Measurements from ENCODE around the gene PRMT7.
A peak's percentile ranks its signal among the peaks of the same experiment; 100 is the strongest.

PRMT7 gene

DNA sequence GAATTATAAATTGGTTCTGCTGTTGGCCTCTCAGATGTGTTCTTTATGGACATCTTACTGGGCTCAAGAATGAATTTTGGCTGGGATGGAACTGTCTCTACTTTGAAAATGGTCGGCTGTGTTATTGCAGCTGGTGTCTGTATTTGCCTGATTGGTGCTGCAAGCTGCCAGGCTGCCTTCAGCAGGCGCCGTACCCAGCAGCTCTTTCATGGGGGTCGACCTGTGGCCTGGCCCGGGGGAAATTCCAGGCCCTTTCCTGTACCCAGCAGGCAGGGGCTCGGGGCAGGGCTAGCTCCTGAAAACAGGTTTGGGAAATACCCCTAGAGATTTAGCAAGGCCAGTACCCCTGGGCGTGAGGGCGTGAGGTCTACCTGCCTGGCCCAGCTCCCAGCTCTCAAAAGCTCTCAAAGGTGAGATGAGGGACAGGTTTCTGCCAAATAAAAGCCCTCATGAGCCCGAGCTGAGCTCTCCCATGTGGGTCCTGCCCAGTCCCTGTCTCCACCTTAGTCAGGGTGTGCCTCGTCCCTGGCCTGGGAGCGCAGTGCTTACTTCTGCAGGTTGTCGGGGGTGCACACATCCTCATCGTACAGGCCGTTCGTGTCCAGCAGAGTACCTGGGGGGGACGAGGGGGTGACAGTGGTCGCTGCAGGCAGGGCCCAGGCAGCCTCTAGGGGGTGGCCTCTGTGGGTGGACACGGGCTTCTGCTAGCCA, 52.3 kb downstream of the PRMT7 start:
- no CpG with 5 or more reads among the region's 18 CpGs for WGBS (ENCODE audit: extremely low coverage, insufficient coverage, low lambda C conversion rate)
- Histone ChIP-seq H3K23ac (ENCODE audit: low read length) (no peak overlapping the region), H3K79me1 (ENCODE audit: low read length) (no peaks in the 10 kb centered on the region), H3K56ac (ENCODE audit: low read length) (no peak overlapping the region), H3K4me2 (ENCODE audit: low read length) (no peak overlapping the region), H3K4me1 (ENCODE audit: control insufficient read depth, low read depth, low read length) (no peaks in the 10 kb centered on the region), H2BK120ac (ENCODE audit: low read depth, low read length) (no peak overlapping the region), H3K18ac (ENCODE audit: low read length) (no peak overlapping the region), H4K8ac (ENCODE audit: low read depth, low read length) (no peak overlapping the region), H2AK5ac (ENCODE audit: low read length) (no peak overlapping the region), H3K27me3 (ENCODE audit: insufficient read depth, low read length, poor library complexity) (no peaks in the 10 kb centered on the region), H3K9ac (ENCODE audit: low read length) (no peak overlapping the region), H3K4me3 (ENCODE audit: low read length) (no peak overlapping the region), H3K36me3 (ENCODE audit: control insufficient read depth, insufficient read depth, low read length) (peaks cover under 1% of the 10 kb centered on the region), H3K27ac (ENCODE audit: low read depth, low read length) (no peak overlapping the region), H4K5ac (ENCODE audit: low read length) (no peak overlapping the region), H3K79me2 (ENCODE audit: control insufficient read depth, insufficient read depth, low read length) (no peaks in the 10 kb centered on the region), H2BK5ac (ENCODE audit: low read length) (no peak overlapping the region), H3K4ac (ENCODE audit: low read depth, low read length) (no peak overlapping the region), H2BK15ac (replicated peaks; ENCODE audit: low read depth) (no peak overlapping the region)
- no peak for DNase-seq

GRCh38 chr16:68363658-68364521, 53.1 kb downstream of the PRMT7 start:
- Histone ChIP-seq H2BK120ac (ENCODE audit: low read depth, low read length) (no peak overlapping the region), H3K4me3 (ENCODE audit: low read length) (no peak overlapping the region), H3K79me1 (ENCODE audit: low read length) (no peaks in the 10 kb centered on the region), H3K36me3 (ENCODE audit: control insufficient read depth, insufficient read depth, low read length) (no peaks in the 10 kb centered on the region), H3K79me2 (ENCODE audit: control insufficient read depth, insufficient read depth, low read length) (no peaks in the 10 kb centered on the region), H3K9ac (ENCODE audit: low read length) (no peak overlapping the region), H3K23ac (ENCODE audit: low read length) (no peak overlapping the region), H3K27ac (ENCODE audit: low read depth, low read length) (no peak overlapping the region), H4K5ac (ENCODE audit: low read length) (no peak overlapping the region), H3K4ac (ENCODE audit: low read depth, low read length) (no peak overlapping the region), H2AK5ac (ENCODE audit: low read length) (no peak overlapping the region), H3K56ac (ENCODE audit: low read length) (no peak overlapping the region), H2BK15ac (replicated peaks; ENCODE audit: low read depth) (no peak overlapping the region), H2BK5ac (ENCODE audit: low read length) (no peak overlapping the region), H3K18ac (ENCODE audit: low read length) (no peak overlapping the region), H3K4me1 (ENCODE audit: control insufficient read depth, low read depth, low read length) (no peaks in the 10 kb centered on the region), H4K8ac (ENCODE audit: low read depth, low read length) (no peak overlapping the region), H3K27me3 (ENCODE audit: insufficient read depth, low read length, poor library complexity) (no peaks in the 10 kb centered on the region), H3K4me2 (ENCODE audit: low read length) (no peak overlapping the region)
- DNase-seq: no peak
- WGBS (ENCODE audit: extremely low coverage, insufficient coverage, low lambda C conversion rate): no CpG with 5 or more reads among the region's 22 CpGs

- H4K5ac ChIP-seq (ENCODE audit: low read length): no peak overlapping the region
Measured at GRCh38 chr16:68364561-68364998, 53.8 kb downstream of the PRMT7 start.

GRCh38 chr16:68365167-68365817, 54.5 kb downstream of the PRMT7 start:
- Histone ChIP-seq H3K4me3 (ENCODE audit: low read length) (no peak overlapping the region), H3K27me3 (ENCODE audit: insufficient read depth, low read length, poor library complexity) (no peaks in the 10 kb centered on the region), H3K9ac (ENCODE audit: low read length) (no peak overlapping the region), H2BK120ac (ENCODE audit: low read depth, low read length) (no peak overlapping the region), H3K36me3 (ENCODE audit: control insufficient read depth, insufficient read depth, low read length) (no peaks in the 10 kb centered on the region), H2BK5ac (ENCODE audit: low read length) (no peak overlapping the region), H3K4me1 (ENCODE audit: control insufficient read depth, low read depth, low read length) (no peaks in the 10 kb centered on the region), H3K4me2 (ENCODE audit: low read length) (no peak overlapping the region), H3K56ac (ENCODE audit: low read length) (no peak overlapping the region), H3K4ac (ENCODE audit: low read depth, low read length) (no peak overlapping the region), H3K27ac (ENCODE audit: low read depth, low read length) (no peak overlapping the region), H2AK5ac (ENCODE audit: low read length) (no peak overlapping the region), H4K8ac (ENCODE audit: low read depth, low read length) (no peak overlapping the region), H2BK15ac (replicated peaks; ENCODE audit: low read depth) (no peak overlapping the region), H4K5ac (ENCODE audit: low read length) (no peak overlapping the region), H3K79me1 (ENCODE audit: low read length) (no peaks in the 10 kb centered on the region), H3K79me2 (ENCODE audit: control insufficient read depth, insufficient read depth, low read length) (no peaks in the 10 kb centered on the region), H3K18ac (ENCODE audit: low read length) (no peak overlapping the region), H3K23ac (ENCODE audit: low read length) (no peak overlapping the region)
- no CpG with 5 or more reads among the region's 18 CpGs for WGBS (ENCODE audit: extremely low coverage, insufficient coverage, low lambda C conversion rate)
- DNase-seq: no peak

More at GRCh38 chr16:68364561-68364998, 53.8 kb downstream of the PRMT7 start:
- Histone ChIP-seq H3K4me2 (ENCODE audit: low read length) (no peak overlapping the region), H2BK120ac (ENCODE audit: low read depth, low read length) (no peak overlapping the region), H3K79me1 (ENCODE audit: low read length) (no peaks in the 10 kb centered on the region), H3K36me3 (ENCODE audit: control insufficient read depth, insufficient read depth, low read length) (no peaks in the 10 kb centered on the region), H2BK15ac (replicated peaks; ENCODE audit: low read depth) (no peak overlapping the region), H2AK5ac (ENCODE audit: low read length) (no peak overlapping the region), H3K4ac (ENCODE audit: low read depth, low read length) (no peak overlapping the region), H3K27ac (ENCODE audit: low read depth, low read length) (no peak overlapping the region), H3K9ac (ENCODE audit: low read length) (no peak overlapping the region), H4K8ac (ENCODE audit: low read depth, low read length) (no peak overlapping the region), H3K56ac (ENCODE audit: low read length) (no peak overlapping the region), H3K4me3 (ENCODE audit: low read length) (no peak overlapping the region), H3K79me2 (ENCODE audit: control insufficient read depth, insufficient read depth, low read length) (no peaks in the 10 kb centered on the region), H2BK5ac (ENCODE audit: low read length) (no peak overlapping the region), H3K27me3 (ENCODE audit: insufficient read depth, low read length, poor library complexity) (no peaks in the 10 kb centered on the region), H3K18ac (ENCODE audit: low read length) (no peak overlapping the region), H3K4me1 (ENCODE audit: control insufficient read depth, low read depth, low read length) (no peaks in the 10 kb centered on the region), H3K23ac (ENCODE audit: low read length) (no peak overlapping the region)
- peak; percentile 56 for DNase-seq
- WGBS (ENCODE audit: extremely low coverage, insufficient coverage, low lambda C conversion rate): no CpG with 5 or more reads among the region's 14 CpGs

GRCh38 chr16:68366062-68366461, 55.2 kb downstream of the PRMT7 start:
- H3K4me3 ChIP-seq (ENCODE audit: low read length): no peak overlapping the region
- no peak overlapping the region for H3K27ac ChIP-seq (ENCODE audit: low read depth, low read length)
- no peaks in the 10 kb centered on the region for H3K79me2 ChIP-seq (ENCODE audit: control insufficient read depth, insufficient read depth, low read length)
- H3K27me3 ChIP-seq (ENCODE audit: insufficient read depth, low read length, poor library complexity): no peaks in the 10 kb centered on the region
- no peak overlapping the region for H2BK5ac ChIP-seq (ENCODE audit: low read length)
- no peaks in the 10 kb centered on the region for H3K4me1 ChIP-seq (ENCODE audit: control insufficient read depth, low read depth, low read length)
- H3K18ac ChIP-seq (ENCODE audit: low read length): no peak overlapping the region
- no peak overlapping the region for H2AK5ac ChIP-seq (ENCODE audit: low read length)
- no CpG with 5 or more reads among the region's 8 CpGs for WGBS (ENCODE audit: extremely low coverage, insufficient coverage, low lambda C conversion rate)
- no peaks in the 10 kb centered on the region for H3K36me3 ChIP-seq (ENCODE audit: control insufficient read depth, insufficient read depth, low read length)
- H4K8ac ChIP-seq (ENCODE audit: low read depth, low read length): no peak overlapping the region
- H3K9ac ChIP-seq (ENCODE audit: low read length): no peak overlapping the region
- H3K4me2 ChIP-seq (ENCODE audit: low read length): no peak overlapping the region
- no peak overlapping the region for H3K4ac ChIP-seq (ENCODE audit: low read depth, low read length)
- H3K79me1 ChIP-seq (ENCODE audit: low read length): no peaks in the 10 kb centered on the region
- no peak for DNase-seq
- no peak overlapping the region for H3K23ac ChIP-seq (ENCODE audit: low read length)
- no peak overlapping the region for H2BK120ac ChIP-seq (ENCODE audit: low read depth, low read length)
- H2BK15ac ChIP-seq (replicated peaks; ENCODE audit: low read depth): no peak overlapping the region
- H3K56ac ChIP-seq (ENCODE audit: low read length): no peak overlapping the region
- no peak overlapping the region for H4K5ac ChIP-seq (ENCODE audit: low read length)

Measured in mesendoderm (in vitro differentiated cells).